HG02642 (cell line): ENCODE data around the gene CTNND1.
"Not testable (repeated sequence)": the region's sequence is repeated elsewhere in the genome, so short reads cannot be mapped to it uniquely, and the experiment has no call there.

Experiments used
- ATAC-seq: cut with Tn5 transposase; IDR thresholded peaks from one replicate; pipeline ENCODE4 v1.9.1; 2021; ENCODE audit warnings: mild to moderate bottlenecking; ENCODE audit not compliant: unreplicated experiment, poor library complexity

CTNND1 gene

DNA sequence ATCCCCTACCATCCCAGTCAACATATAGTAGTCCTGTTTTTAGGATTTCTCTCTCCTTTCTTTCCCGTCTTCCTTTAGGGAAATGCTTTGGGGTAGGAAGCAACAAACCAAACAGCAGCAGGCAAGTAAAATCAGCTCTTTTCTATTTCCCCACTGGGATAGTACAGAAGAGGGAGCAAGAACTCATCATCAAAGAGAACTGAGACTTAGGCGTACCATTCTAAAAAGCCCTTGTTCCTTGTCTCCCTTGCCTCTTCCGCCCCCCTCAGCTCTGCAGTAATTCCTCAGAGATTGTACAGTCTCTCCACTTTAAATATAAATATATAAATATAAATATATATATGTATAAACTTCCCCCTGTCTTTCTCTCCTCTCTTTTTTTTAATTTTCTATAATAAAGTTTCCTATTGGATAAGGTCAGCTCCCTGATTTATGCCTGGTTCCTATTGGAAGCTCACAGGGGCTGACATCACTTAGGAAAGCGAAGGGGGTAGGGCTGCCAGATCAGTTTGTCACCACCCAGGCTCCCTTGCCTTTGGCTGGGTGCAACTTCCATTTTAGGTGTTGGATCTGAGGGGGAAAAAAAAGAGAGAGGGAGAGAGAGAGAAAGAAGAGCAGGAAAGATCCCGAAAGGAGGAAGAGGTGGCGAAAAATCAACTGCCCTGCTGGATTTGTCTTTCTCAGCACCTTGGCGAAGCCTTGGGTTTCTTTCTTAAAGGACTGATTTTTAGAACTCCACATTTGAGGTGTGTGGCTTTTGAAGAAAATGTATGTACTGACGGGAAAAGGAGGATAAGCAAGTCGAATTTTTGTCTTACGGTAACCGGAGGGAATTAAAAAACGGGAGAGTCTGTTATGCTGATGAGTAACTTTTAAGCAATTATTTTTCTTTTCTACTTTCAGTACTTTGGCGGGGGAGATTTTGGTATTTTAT, at the start of gene CTNND1:
CTNND1 (plus strand) TSS at position 502 of the 934 bp plus-strand sequence. CDS start 29,677 bp downstream, outside the sequence.
- ATAC-seq, result peak; percentile 93

DNA sequence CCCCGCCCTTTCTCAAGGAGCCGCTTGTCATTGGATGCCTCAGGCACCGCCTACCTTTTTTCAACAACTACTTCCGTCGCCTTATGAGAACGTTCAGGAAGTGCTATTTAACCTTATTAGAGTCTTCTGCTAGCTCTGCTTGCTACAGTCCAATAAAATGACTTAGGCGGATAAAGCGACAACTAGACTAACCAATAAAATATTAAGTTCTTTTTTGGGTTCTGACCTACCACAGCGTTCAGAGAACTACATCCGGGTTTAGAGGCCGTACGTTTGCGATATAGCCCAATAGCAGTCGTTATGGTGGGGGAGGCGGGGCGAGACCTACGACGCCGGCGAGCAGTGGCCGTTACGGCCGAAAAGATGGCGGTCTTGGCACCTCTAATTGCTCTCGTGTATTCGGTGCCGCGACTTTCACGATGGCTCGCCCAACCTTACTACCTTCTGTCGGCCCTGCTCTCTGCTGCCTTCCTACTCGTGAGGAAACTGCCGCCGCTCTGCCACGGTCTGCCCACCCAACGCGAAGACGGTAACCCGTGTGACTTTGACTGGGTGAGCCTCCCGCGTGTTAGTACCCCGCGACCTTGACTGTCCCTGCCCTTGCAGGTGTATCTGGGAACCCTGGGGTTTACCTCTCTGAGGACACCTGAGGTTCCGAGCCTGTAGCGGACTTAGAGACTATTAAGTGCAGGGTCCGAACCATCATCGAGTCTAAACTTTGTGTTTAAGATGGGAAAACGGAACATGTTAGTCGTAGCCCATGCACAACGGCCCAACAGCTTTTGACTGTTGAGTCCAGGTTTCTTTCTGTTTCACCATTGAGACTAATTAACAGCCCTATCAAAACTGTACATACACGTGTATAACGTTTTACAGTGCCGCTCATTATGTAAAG, 49.1 kb upstream of the CTNND1 start, which contains the start of gene TMX2:
TMX2 (plus strand) TSS at position 338 of the 895 bp plus-strand sequence; CDS start at position 364, 26 bp downstream.
- peak; percentile 95 for ATAC-seq

- ATAC-seq, result no peak
These were observed 47.8 kb upstream of the CTNND1 start for GRCh38 chr11:57713835-57714234.

GRCh38 chr11:57716726-57717125, 44.9 kb upstream of the CTNND1 start:
- ATAC-seq, result not testable (repeated sequence)

- ATAC-seq, result no peak
These were observed 34.4 kb upstream of the CTNND1 start for GRCh38 chr11:57727185-57727584.

GRCh38 chr11:57728829-57729228, 32.8 kb upstream of the CTNND1 start:
- no peak for ATAC-seq

DNA sequence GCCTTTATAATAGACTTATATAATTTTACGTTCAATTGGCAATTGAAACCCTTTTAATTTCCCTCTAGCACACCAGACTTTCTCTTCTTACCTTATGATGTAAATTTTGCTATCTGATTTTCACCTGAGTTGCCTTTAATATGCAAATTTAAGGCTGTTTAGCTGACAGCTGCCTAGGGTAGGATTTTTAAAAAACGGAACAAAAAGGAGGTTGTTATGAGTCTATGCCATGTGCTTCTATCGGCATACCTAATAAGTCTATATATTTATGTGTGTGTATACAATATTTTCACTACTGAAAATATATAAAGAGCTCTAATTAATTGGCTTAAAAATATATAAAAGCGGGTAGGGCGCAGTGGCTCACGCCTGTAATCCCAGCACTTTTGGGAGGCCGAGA, 32.1 kb upstream of the CTNND1 start:
- ATAC-seq, result no peak

DNA sequence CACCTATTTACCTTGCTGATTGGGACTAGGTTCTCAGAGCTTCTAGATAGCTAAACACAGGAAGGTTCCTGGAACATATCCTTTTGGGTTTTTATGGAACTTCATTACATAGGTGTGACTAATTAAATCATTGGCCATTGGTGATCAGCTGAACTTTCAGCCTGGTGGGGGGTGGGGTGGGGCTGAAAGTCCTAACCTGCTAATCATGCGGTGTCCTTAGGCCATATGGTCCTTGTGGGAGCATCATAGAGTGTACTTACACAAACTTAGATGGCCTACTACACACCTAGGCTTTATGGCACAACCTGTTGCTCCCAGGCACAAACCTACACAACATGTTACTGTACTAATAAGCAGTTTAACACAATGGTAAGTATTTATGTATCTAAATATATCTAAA, 28.9 kb upstream of the CTNND1 start:
- no peak for ATAC-seq

- no peak for ATAC-seq
These were observed 25.8 kb upstream of the CTNND1 start for GRCh38 chr11:57735619-57736298.

DNA sequence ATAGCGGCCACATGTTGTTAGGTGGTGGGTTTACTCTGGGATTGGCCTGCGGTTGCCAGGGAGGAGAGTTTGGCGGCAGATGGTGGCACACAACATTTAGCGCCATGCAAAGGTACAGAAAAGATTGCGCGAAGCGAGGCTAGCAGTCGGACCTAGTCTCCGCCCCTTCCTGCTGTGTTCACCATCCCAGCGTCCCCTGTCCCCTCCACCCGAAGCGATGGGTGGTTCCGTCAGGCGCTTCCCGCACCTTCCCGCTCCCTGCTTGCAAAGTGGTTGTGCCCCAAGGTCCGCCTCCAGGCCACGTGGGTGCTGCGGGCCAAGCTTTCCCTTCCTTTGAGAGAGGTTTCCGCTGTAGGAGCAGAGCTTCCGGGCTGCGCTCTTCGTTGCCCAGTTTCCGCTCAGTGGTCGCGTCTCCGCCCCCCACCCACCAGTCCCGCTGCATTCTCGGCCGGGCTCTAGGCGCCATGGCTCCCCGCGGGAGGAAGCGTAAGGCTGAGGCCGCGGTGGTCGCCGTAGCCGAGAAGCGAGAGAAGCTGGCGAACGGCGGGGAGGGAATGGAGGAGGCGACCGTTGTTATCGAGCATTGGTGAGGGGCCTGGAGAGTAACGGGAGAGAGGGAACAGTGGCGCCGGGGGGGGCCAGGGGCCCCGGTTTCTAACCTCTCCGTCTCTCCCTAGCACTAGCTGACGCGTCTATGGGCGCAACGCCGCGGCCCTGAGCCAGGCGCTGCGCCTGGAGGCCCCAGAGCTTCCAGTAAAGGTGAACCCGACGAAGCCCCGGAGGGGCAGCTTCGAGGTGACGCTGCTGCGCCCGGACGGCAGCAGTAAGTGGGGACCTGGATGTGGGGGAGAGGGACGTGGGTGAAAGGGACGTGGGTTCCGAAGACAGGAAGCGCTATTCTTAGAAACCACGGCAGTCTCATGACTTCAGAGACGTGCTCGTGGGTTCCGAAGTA, 20.2 kb upstream of the CTNND1 start, which contains the start of gene SELENOH:
SELENOH (plus strand) TSS at position 360 of the 955 bp plus-strand sequence; CDS start at position 465, 105 bp downstream.
- peak; percentile 91 for ATAC-seq

DNA sequence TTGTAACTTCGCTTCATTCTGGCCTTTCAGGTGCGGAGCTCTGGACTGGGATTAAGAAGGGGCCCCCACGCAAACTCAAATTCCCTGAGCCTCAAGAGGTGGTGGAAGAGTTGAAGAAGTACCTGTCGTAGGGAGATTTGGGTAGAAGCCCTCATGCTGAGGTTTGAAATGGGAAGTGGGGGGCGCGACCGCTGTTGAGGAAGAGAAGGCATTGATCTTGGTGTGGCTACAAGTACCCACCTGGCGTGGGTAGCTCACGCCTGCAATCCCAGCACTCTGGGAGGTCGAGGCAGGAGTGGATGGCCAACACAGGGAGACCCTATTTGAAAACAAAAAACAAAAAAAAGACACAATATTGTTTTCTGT, 19.5 kb upstream of the CTNND1 start:
- ATAC-seq, result no peak

DNA sequence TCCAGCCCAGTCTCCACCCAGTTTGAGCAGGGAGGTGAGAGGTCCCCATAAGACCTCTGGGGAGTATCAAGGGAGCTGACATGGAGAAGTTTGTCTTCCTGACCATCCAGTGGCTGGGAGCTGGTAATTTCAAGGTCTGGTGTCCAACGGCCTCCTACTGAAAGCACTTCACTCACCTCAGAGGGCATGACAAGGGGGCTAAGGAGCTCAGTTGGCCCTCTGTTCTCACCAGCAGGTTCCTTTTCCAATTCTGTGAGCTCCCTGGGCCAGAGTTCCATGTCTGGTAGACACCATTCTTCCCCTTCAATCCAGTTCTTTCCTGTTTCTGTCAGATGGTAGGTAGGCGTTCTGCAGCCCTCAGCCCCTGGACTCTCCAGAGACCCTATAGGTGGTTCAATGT, 17.2 kb upstream of the CTNND1 start:
- ATAC-seq, result no peak

DNA sequence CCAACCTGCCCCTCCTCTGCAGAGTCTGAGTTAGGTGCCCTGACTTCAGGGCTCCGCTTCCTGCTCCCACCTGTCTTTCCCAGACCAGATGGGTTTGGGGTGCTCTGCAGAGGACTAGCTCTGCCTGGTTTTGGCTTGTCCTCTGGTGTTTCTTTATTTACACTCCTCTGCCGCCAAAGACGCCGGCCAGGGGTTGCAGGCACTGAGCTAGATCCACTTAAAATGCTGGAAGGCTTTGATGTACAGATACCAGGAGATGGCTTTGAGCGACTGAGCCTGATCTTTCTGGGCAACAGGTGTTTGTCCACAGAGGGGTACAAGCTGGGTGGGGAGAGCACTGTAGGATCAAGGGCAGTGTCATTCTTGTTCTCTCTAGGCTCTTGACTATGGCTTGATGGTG, 16.4 kb upstream of the CTNND1 start:
- no peak for ATAC-seq

GRCh38 chr11:57746920-57747319, 14.7 kb upstream of the CTNND1 start:
- ATAC-seq, result no peak

- ATAC-seq, result no peak
These were observed 10.4 kb upstream of the CTNND1 start for GRCh38 chr11:57751176-57751575.

DNA sequence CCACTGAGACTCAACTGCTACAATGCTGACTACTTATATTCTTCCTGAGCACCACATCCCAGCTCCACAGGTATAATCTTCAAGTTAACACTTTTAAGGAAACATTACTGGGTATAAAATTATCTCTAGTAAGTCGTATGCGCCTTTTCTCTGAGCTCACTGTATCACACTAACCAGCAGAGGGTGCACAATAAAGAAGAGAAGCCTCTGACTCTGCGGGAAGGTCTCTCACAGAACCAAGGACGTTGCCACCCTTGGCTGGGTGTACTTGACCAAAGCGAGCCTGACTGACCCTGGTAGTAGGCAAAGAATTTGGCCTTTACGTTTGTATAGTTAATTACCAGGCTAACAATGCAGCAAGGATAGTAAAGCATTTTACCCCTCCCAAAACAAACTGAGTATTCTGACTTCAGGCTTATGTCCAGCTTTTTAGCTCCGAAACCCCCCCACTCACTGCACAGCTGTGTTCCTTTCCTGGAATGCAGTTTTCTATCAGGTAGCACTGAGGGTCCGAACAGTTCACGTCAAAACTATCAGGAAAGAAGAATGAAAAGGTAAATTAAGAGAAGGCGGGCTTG, 9.8 kb upstream of the CTNND1 start, which contains the start of gene BTBD18:
BTBD18 (minus strand) TSS at position 144 of the 578 bp plus-strand sequence. CDS start 631 bp downstream, outside the sequence.
- no peak for ATAC-seq

DNA sequence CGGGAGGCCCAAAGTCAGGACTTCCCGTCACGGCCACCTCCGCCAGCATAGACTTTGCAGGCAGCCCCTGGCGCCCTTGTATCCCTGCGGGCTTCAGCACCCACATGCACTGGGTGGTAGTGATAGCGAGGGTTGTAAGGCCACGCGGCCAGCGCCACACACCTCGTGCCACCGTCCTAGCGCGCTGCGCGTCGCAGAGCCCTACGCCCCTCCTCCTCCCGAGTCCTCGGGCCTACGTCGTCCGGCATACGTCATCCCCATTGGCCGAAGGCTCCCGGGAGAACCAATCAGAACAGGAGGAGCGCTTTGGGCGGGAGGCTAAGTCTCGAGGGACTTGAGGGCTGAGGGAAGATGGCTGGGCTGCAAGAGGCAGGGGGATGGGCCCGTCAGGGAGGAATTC, 8.6 kb upstream of the CTNND1 start:
- ATAC-seq, result no peak

GRCh38 chr11:57758174-57758573, 3.4 kb upstream of the CTNND1 start:
- no peak for ATAC-seq
